Bronchial epithelial cell (primary cell): ENCODE measurements around the gene AVPR2. TPM values are rescaled to one million over a fixed set of nuclear protein-coding genes. Genes with fewer than 3 reads are reported as not detected.
A peak's percentile ranks its signal among the peaks of the same experiment; 100 is the strongest.

ENCODE experiments used
- DNase-seq: peaks from one replicate; pipeline ENCODE4 v3.0.0-alpha.2; 2010; ENCODE audit warnings: low read depth
- FAIRE-seq: peaks from 2 replicates; lab custom pipeline; 2011; peaks lifted over from hg19 to GRCh38; lab: Jason Lieb, UNC
- H3K27me3 ChIP-seq: 2 replicates; pipeline ENCODE4 v1.5.1; 2011; ENCODE audit warnings: low read length; ENCODE audit not compliant: control insufficient read depth, insufficient read depth
- H3K36me3 ChIP-seq: 2 replicates; pipeline ENCODE4 v1.5.1; 2011; ENCODE audit warnings: low read length; ENCODE audit not compliant: control insufficient read depth, insufficient read depth
- H3K4me3 ChIP-seq: 2 replicates; pipeline ENCODE4 v1.5.1; 2011; ENCODE audit warnings: mild to moderate bottlenecking, low read depth, low read length, control low read depth
- CTCF ChIP-seq: IDR thresholded peaks from 2 replicates; pipeline ENCODE4 v1.5.1; 2011; ENCODE audit warnings: mild to moderate bottlenecking, moderate library complexity, low read length, control low read depth, inconsistent platforms; ENCODE audit not compliant: insufficient read depth, severe bottlenecking
- total RNA-seq: library from RNA; depleted of rRNA; stranded (reverse); fragments of >200 nt; gene quantifications from 2 replicates; pipeline ENCODE4 v1.2.1, GENCODE V29; 2014

Gene AVPR2
- total RNA-seq, 1 donor from 2014 or later = not detected

- no peak for FAIRE-seq
- no peaks in the 10 kb centered on the region for H3K36me3 ChIP-seq
- no peak overlapping the region for H3K4me3 ChIP-seq
- no peak for TF ChIP-seq CTCF
- no peak for DNase-seq
- H3K27me3 ChIP-seq = no peaks in the 10 kb centered on the region
These were observed 34.8 kb upstream of the AVPR2 start for GRCh38 chrX:153869473-153870287.

- Histone ChIP-seq H3K36me3 (no peaks in the 10 kb centered on the region), H3K27me3 (no peaks in the 10 kb centered on the region), H3K4me3 (no peak overlapping the region)
- FAIRE-seq (no peak), DNase-seq (no peak)
- no peak for TF ChIP-seq CTCF
These were observed 34.2 kb upstream of the AVPR2 start for GRCh38 chrX:153870288-153870690.

- FAIRE-seq = no peak
- Histone ChIP-seq H3K27me3 (no peaks in the 10 kb centered on the region), H3K36me3 (no peaks in the 10 kb centered on the region), H3K4me3 (no peak overlapping the region)
- no peak for DNase-seq
- no peak for TF ChIP-seq CTCF
These were observed 33.6 kb upstream of the AVPR2 start for GRCh38 chrX:153870791-153871360.

- no peaks in the 10 kb centered on the region for H3K36me3 ChIP-seq
- no peak overlapping the region for H3K4me3 ChIP-seq
- H3K27me3 ChIP-seq = no peaks in the 10 kb centered on the region
- DNase-seq = no peak
- FAIRE-seq = peak; percentile 23
- TF ChIP-seq CTCF = no peak
These were observed 33.0 kb upstream of the AVPR2 start for GRCh38 chrX:153871451-153871850.

GRCh38 chrX:153871946-153872878, 32.3 kb upstream of the AVPR2 start:
- DNase-seq (no peak), FAIRE-seq (no peak)
- H3K27me3 ChIP-seq = no peaks in the 10 kb centered on the region

More at GRCh38 chrX:153871946-153872878, 32.3 kb upstream of the AVPR2 start:
- H3K36me3 ChIP-seq = no peaks in the 10 kb centered on the region
- TF ChIP-seq CTCF = no peak
- no peak overlapping the region for H3K4me3 ChIP-seq
